ENCODE measurements around the gene OPRL1.
"Not testable (repeated sequence)": the region's sequence is repeated elsewhere in the genome, so short reads cannot be mapped to it uniquely, and the experiment has no call there.

OPRL1 gene

GRCh38 chr20:64105846-64106434 is 26.1 kb downstream of the OPRL1 start:
- DNase-seq = no peak

GRCh38 chr20:64106435-64106961 is 26.6 kb downstream of the OPRL1 start:
- no peak for DNase-seq

GRCh38 chr20:64106981-64107735 is 27.3 kb downstream of the OPRL1 start, which contains the start of gene NPBWR2:
NPBWR2 (minus strand) TSS chr20:64107565; CDS start chr20:64106831, 734 bp downstream.
- DNase-seq = no peak

- no peak for DNase-seq
These were observed 28.0 kb downstream of the OPRL1 start for GRCh38 chr20:64107736-64108457.

GRCh38 chr20:64108731-64109681 is 29.1 kb downstream of the OPRL1 start:
- DNase-seq = no peak

GRCh38 chr20:64109831-64110391 is 30.0 kb downstream of the OPRL1 start:
- no peak for DNase-seq

GRCh38 chr20:64110411-64111068 is 30.7 kb downstream of the OPRL1 start:
- DNase-seq = no peak

- peak; percentile 40 for DNase-seq
These were observed 32.2 kb downstream of the OPRL1 start for GRCh38 chr20:64111841-64112641.

- no peak for DNase-seq
These were observed 33.0 kb downstream of the OPRL1 start for GRCh38 chr20:64112691-64113443.

GRCh38 chr20:64113444-64113775 is 33.5 kb downstream of the OPRL1 start:
- no peak for DNase-seq

- no peak for DNase-seq
These were observed 34.0 kb downstream of the OPRL1 start for GRCh38 chr20:64113796-64114355.

- DNase-seq = no peak
These were observed 34.6 kb downstream of the OPRL1 start for GRCh38 chr20:64114356-64114971.

GRCh38 chr20:64115171-64115911 is 35.5 kb downstream of the OPRL1 start:
- no peak for DNase-seq

- DNase-seq = no peak
These were observed 36.1 kb downstream of the OPRL1 start for GRCh38 chr20:64116016-64116415.

GRCh38 chr20:64116541-64117431 is 36.9 kb downstream of the OPRL1 start:
- no peak for DNase-seq

- DNase-seq = not testable (repeated sequence)
These were observed 37.5 kb downstream of the OPRL1 start for GRCh38 chr20:64117432-64117777.

- no peak for DNase-seq
These were observed 39.4 kb downstream of the OPRL1 start for GRCh38 chr20:64119301-64119680.

All from NCI-H2171 (cell line).